WTC11 (cell line): ENCODE data around the gene FRAT2. TPM values are rescaled to one million over a fixed set of nuclear protein-coding genes. Genes with fewer than 3 reads are reported as not detected.

Source experiments
- ATAC-seq: fragments of 200-7000 bp; cut with Tn5 transposase; 2 replicates; pipeline ENCODE4 v1.10.0; 2021; ENCODE audit warnings: mild to moderate bottlenecking, moderate library complexity
- CTCF ChIA-PET: fragments of 300-600 bp; sonication (Branson Sonifier 250); formaldehyde crosslinking; loops from one replicate; lab custom pipeline; 2021; ENCODE audit warnings: antibody characterized with exemption; lab: Charles Lee
- POLR2A ChIA-PET: fragments of 350-600 bp; sonication (Branson Sonifier 250); formaldehyde crosslinking; loops from one replicate; lab custom pipeline; 2021; ENCODE audit warnings: antibody characterized with exemption; lab: Charles Lee
- DNase-seq: peaks from one replicate; pipeline ENCODE4 v3.0.0; 2021; ENCODE audit warnings: low spot score
- H3K27ac Mint-ChIP-seq: 2 replicates; pipeline ENCODE4 v1.8.0; 2021; ENCODE audit warnings: mixed read lengths
- H3K27me3 Mint-ChIP-seq: 2 replicates; pipeline ENCODE4 v1.8.0; 2021; ENCODE audit warnings: low read depth, mild to moderate bottlenecking, moderate library complexity, mixed read lengths
- H3K36me3 Mint-ChIP-seq: 2 replicates; pipeline ENCODE4 v1.8.0; 2021; ENCODE audit warnings: mixed read lengths
- H3K4me1 Mint-ChIP-seq: 2 replicates; pipeline ENCODE4 v1.8.0; 2022; ENCODE audit warnings: mixed read lengths
- H3K4me3 Mint-ChIP-seq: 2 replicates; pipeline ENCODE4 v1.8.0; 2021; ENCODE audit warnings: mild to moderate bottlenecking, moderate library complexity, mixed read lengths
- H3K9me3 Mint-ChIP-seq: 2 replicates; pipeline ENCODE4 v1.8.0; 2021; ENCODE audit warnings: mixed read lengths
- ARID4B ChIP-seq: sonication (generic); formaldehyde crosslinking; IDR thresholded peaks from 2 replicates; pipeline ENCODE4 v1.8.0; 2023; ENCODE audit warnings: missing genetic modification reagents, mild to moderate bottlenecking, borderline replicate concordance
- ATF3 ChIP-seq: sonication (generic); formaldehyde crosslinking; conservative IDR thresholded peaks from 2 replicates; pipeline ENCODE4 v1.8.1; 2022; ENCODE audit warnings: mild to moderate bottlenecking, missing genetic modification reagents
- CBFB ChIP-seq: sonication (generic); formaldehyde crosslinking; IDR thresholded peaks from 2 replicates; pipeline ENCODE4 v1.8.1; 2022; ENCODE audit warnings: mild to moderate bottlenecking, low read depth, missing genetic modification reagents
- CREM ChIP-seq: sonication (generic); formaldehyde crosslinking; IDR thresholded peaks from 2 replicates; pipeline ENCODE4 v1.8.1; 2022; ENCODE audit warnings: mild to moderate bottlenecking, missing genetic modification reagents, moderate library complexity
- E2F5 ChIP-seq: sonication (generic); formaldehyde crosslinking; IDR thresholded peaks from 2 replicates; pipeline ENCODE4 v1.8.1; 2022; ENCODE audit warnings: mild to moderate bottlenecking, moderate library complexity, missing genetic modification reagents
- HMGA2 ChIP-seq: fragments of 250-450 bp; sonication (Bioruptor Pico); IDR thresholded peaks from 2 replicates; pipeline ENCODE4 v1.4.0; 2021; ENCODE audit warnings: mild to moderate bottlenecking, moderate library complexity
- KAT7 ChIP-seq: sonication (generic); formaldehyde crosslinking; IDR thresholded peaks from 2 replicates; pipeline ENCODE4 v1.8.1; 2023; ENCODE audit warnings: missing genetic modification reagents, mild to moderate bottlenecking, borderline replicate concordance
- MLX ChIP-seq: sonication (generic); formaldehyde crosslinking; IDR thresholded peaks from 2 replicates; pipeline ENCODE4 v1.8.1; 2023; ENCODE audit warnings: mild to moderate bottlenecking, missing genetic modification reagents, moderate library complexity
- MXD4 ChIP-seq: fragments of 250-450 bp; sonication (Bioruptor Pico); IDR thresholded peaks from 2 replicates; pipeline ENCODE4 v1.8.0; 2021; ENCODE audit warnings: mild to moderate bottlenecking, moderate library complexity, borderline replicate concordance
- NR1H2 ChIP-seq: sonication (generic); formaldehyde crosslinking; IDR thresholded peaks from 2 replicates; pipeline ENCODE4 v1.9.0; 2021; ENCODE audit warnings: mild to moderate bottlenecking, moderate library complexity, missing genetic modification reagents
- PRRX2 ChIP-seq: fragments of 250-450 bp; sonication (Bioruptor Pico); IDR thresholded peaks from 2 replicates; pipeline ENCODE4 v1.8.0; 2021; ENCODE audit warnings: mild to moderate bottlenecking
- RORB ChIP-seq: fragments of 250-450 bp; sonication (Bioruptor Pico); IDR thresholded peaks from 2 replicates; pipeline ENCODE4 v1.9.0; 2021; ENCODE audit warnings: mild to moderate bottlenecking
- SP1 ChIP-seq: sonication (generic); formaldehyde crosslinking; conservative IDR thresholded peaks from 2 replicates; pipeline ENCODE4 v1.8.1; 2022; ENCODE audit warnings: missing genetic modification reagents
- STAT6 ChIP-seq: sonication (generic); formaldehyde crosslinking; conservative IDR thresholded peaks from 2 replicates; pipeline ENCODE4 v1.8.1; 2023; ENCODE audit warnings: mild to moderate bottlenecking, low read depth, missing genetic modification reagents, moderate library complexity
- TEAD4 ChIP-seq: sonication (generic); formaldehyde crosslinking; IDR thresholded peaks from 2 replicates; pipeline ENCODE4 v1.8.0; 2022; ENCODE audit warnings: mild to moderate bottlenecking, missing genetic modification reagents
- USF2 ChIP-seq: sonication (generic); formaldehyde crosslinking; IDR thresholded peaks from 2 replicates; pipeline ENCODE4 v1.8.1; 2023; ENCODE audit warnings: mild to moderate bottlenecking, missing genetic modification reagents, moderate library complexity
- ZNF263 ChIP-seq: sonication (generic); formaldehyde crosslinking; IDR thresholded peaks from 2 replicates; pipeline ENCODE4 v1.8.1; 2022; ENCODE audit warnings: low read depth, mild to moderate bottlenecking, moderate library complexity, missing genetic modification reagents
- total RNA-seq: library from RNA; stranded (reverse); gene quantifications from 3 replicates; pipeline ENCODE4 v1.2.3, GENCODE V29; 2021
- TF ChIP-seq, protein P1 (sequence below): sonication (generic); formaldehyde crosslinking; IDR thresholded peaks from 2 replicates; pipeline ENCODE4 v1.8.1; 2023; ENCODE audit warnings: mild to moderate bottlenecking, moderate library complexity, missing genetic modification reagents
- TF ChIP-seq, protein P2 (sequence below): sonication (generic); formaldehyde crosslinking; IDR thresholded peaks from 2 replicates; pipeline ENCODE4 v1.8.1; 2023; ENCODE audit warnings: mild to moderate bottlenecking, missing genetic modification reagents

The FRAT2 gene
- total RNA-seq, 1 experiment from 2014 or later = 48.2 TPM

DNA sequence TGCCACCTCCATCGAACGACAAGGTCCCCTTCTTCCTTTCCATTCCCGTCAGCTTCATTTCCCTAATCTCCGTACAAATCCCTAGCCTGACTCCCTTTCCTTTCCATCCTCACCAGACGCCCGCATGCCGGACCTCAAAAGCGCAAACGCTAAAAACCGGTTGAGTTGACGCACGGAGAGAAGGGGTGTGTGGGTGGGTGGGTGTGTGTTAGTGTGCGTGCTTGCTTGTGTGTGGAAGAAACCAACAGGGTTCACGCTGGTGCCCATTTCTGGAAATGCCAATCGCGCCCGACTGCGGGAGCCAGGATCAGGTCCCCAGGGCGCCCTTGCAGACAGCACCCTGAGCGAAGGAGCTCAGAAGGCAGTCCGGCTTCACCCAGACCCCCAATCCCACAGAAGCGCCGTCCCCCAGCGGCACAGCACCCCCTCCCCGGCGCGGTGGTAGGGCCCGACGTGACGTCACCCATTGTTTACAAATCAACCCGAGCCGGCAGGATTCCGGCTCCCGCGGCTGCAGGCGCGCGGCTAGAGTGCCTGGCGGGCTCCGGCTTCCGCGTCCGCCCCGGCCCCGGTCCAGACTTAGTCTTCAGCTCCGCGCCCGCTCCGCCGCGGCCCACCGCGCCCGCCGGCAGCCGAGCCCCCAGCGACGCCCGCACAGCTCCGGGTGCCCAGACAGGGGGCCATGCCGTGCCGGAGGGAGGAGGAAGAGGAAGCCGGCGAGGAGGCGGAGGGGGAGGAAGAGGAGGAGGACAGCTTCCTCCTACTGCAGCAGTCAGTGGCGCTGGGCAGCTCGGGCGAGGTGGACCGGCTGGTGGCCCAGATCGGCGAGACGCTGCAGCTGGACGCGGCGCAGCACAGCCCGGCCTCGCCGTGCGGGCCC is 15.5 kb downstream of the FRAT2 start, which contains the start of gene FRAT1 (continued):
- TF ChIP-seq, protein P1, sequence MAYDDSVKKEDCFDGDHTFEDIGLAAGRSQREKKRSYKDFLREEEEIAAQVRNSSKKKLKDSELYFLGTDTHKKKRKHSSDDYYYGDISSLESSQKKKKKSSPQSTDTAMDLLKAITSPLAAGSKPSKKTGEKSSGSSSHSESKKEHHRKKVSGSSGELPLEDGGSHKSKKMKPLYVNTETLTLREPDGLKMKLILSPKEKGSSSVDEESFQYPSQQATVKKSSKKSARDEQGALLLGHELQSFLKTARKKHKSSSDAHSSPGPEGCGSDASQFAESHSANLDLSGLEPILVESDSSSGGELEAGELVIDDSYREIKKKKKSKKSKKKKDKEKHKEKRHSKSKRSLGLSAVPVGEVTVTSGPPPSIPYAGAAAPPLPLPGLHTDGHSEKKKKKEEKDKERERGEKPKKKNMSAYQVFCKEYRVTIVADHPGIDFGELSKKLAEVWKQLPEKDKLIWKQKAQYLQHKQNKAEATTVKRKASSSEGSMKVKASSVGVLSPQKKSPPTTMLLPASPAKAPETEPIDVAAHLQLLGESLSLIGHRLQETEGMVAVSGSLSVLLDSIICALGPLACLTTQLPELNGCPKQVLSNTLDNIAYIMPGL (CRISPR knock-in tag) = peak; percentile 71; the same call in 1 of the 2 replicates
- 0 out of 2 replicates have a peak, but pooled peaks have one; percentile 61 for TF ChIP-seq SP1
- TF ChIP-seq, protein P2, sequence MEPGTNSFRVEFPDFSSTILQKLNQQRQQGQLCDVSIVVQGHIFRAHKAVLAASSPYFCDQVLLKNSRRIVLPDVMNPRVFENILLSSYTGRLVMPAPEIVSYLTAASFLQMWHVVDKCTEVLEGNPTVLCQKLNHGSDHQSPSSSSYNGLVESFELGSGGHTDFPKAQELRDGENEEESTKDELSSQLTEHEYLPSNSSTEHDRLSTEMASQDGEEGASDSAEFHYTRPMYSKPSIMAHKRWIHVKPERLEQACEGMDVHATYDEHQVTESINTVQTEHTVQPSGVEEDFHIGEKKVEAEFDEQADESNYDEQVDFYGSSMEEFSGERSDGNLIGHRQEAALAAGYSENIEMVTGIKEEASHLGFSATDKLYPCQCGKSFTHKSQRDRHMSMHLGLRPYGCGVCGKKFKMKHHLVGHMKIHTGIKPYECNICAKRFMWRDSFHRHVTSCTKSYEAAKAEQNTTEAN (CRISPR knock-in tag) = peak; percentile 86; the same call in 1 of the 2 replicates

- ATAC-seq (no peak), DNase-seq (no peak)
- Mint-ChIP-seq H3K9me3 (peaks cover 10% of the 10 kb centered on the region; the same call in 1 of the 2 replicates), H3K4me3 (no peak overlapping the region), H3K36me3 (no peaks in the 10 kb centered on the region), H3K27ac (no peak overlapping the region), H3K27me3 (peaks cover 8% of the 10 kb centered on the region), H3K4me1 (peaks cover 4% of the 10 kb centered on the region; the same call in 1 of the 2 replicates)
- ChIA-PET POLR2A (no interaction called here), CTCF (no interaction called here)
- TF ChIP-seq, protein P1 (CRISPR knock-in tag) = no peak
- TF ChIP-seq CREM (CRISPR knock-in tag) = no peak
- TF ChIP-seq ARID4B (CRISPR knock-in tag) = no peak
- no peak for TF ChIP-seq KAT7 (CRISPR knock-in tag)
- no peak for TF ChIP-seq HMGA2
- no peak for TF ChIP-seq E2F5 (CRISPR knock-in tag)
- TF ChIP-seq CBFB = no peak
- no peak for TF ChIP-seq PRRX2 (CRISPR knock-in tag)
- no peak for TF ChIP-seq STAT6 (CRISPR knock-in tag)
- TF ChIP-seq RORB (CRISPR knock-in tag) = no peak
- no peak for TF ChIP-seq ATF3
- no peak for TF ChIP-seq USF2 (CRISPR knock-in tag)
- no peak for TF ChIP-seq ZNF263 (CRISPR knock-in tag)
- TF ChIP-seq NR1H2 = no peak
- no peak for TF ChIP-seq TEAD4 (CRISPR knock-in tag)
- TF ChIP-seq MXD4 (CRISPR knock-in tag) = no peak
- no peak for TF ChIP-seq MLX (CRISPR knock-in tag)
Measured at GRCh38 chr10:97314671-97315070, 19.9 kb downstream of the FRAT2 start.
